HepG2 (cell line): Measurements from ENCODE around the gene PPP4R4. TPM values are rescaled to one million over a fixed set of nuclear protein-coding genes. Genes with fewer than 3 reads are reported as not detected.
"Not testable (repeated sequence)": the region's sequence is repeated elsewhere in the genome, so short reads cannot be mapped to it uniquely, and the experiment has no call there.

Experiments used
- KMT2B ChIP-seq: IDR thresholded peaks from 2 replicates; pipeline ENCODE4 v1.6.1; 2016; ENCODE audit warnings: missing genetic modification reagents, missing compliant biosample characterization
- PBX2 ChIP-seq: IDR thresholded peaks from 2 replicates; pipeline ENCODE4 v1.6.1; 2016; ENCODE audit warnings: control low read depth
- PHF20 ChIP-seq: sonication (generic); formaldehyde crosslinking; IDR thresholded peaks from 2 replicates; pipeline ENCODE4 v1.5.0; 2020; ENCODE audit warnings: mild to moderate bottlenecking, missing genetic modification reagents
- SMAD1 ChIP-seq: sonication (generic); formaldehyde crosslinking; IDR thresholded peaks from 2 replicates; pipeline ENCODE4 v1.4.0; 2020; ENCODE audit warnings: missing genetic modification reagents, low read depth, mild to moderate bottlenecking, borderline replicate concordance
- SOX6 ChIP-seq, 2 experiments: fragments of 450-650 bp in 1 of 2; sonication (generic) in 1 of 2; formaldehyde crosslinking in 1 of 2; IDR thresholded peaks; 2 replicates each; pipeline versions ENCODE4 v1.4.0 to v1.6.1; 2017 to 2020; ENCODE audit warnings: antibody characterized with exemption in 1 of 2, mild to moderate bottlenecking in 1 of 2, missing genetic modification reagents in 1 of 2
- TFE3 ChIP-seq: IDR thresholded peaks from 2 replicates; pipeline ENCODE4 v1.6.1; 2016
- THAP11 ChIP-seq: IDR thresholded peaks from 2 replicates; pipeline ENCODE4 v1.6.1; 2016; ENCODE audit warnings: missing biosample characterization, missing genetic modification reagents
- TOE1 ChIP-seq: sonication (generic); formaldehyde crosslinking; IDR thresholded peaks from 2 replicates; pipeline ENCODE4 v1.4.0; 2020; ENCODE audit warnings: mild to moderate bottlenecking, missing genetic modification reagents
- ZFP1 ChIP-seq: IDR thresholded peaks from 2 replicates; pipeline ENCODE4 v1.6.1; 2016
- ZNF275 ChIP-seq: sonication (generic); formaldehyde crosslinking; IDR thresholded peaks from 2 replicates; pipeline ENCODE4 v1.8.0; 2022; ENCODE audit warnings: missing genetic modification reagents, mild to moderate bottlenecking, inconsistent platforms, borderline replicate concordance
- ZNF709 ChIP-seq: sonication (generic); formaldehyde crosslinking; IDR thresholded peaks from 2 replicates; pipeline ENCODE4 v1.5.0; 2020; ENCODE audit warnings: mild to moderate bottlenecking, missing genetic modification reagents
- ZNF770 ChIP-seq: sonication (generic); formaldehyde crosslinking; IDR thresholded peaks from 2 replicates; pipeline ENCODE4 v1.5.0; 2020; ENCODE audit warnings: mild to moderate bottlenecking, missing genetic modification reagents
- ZNF772 ChIP-seq: sonication (generic); formaldehyde crosslinking; IDR thresholded peaks from 2 replicates; pipeline ENCODE4 v1.5.0; 2020; ENCODE audit warnings: mild to moderate bottlenecking, missing genetic modification reagents
- polyA plus RNA-seq, 8 experiments: library from polyadenylated mRNA; depleted of rRNA in 3 of 8; stranded (reverse) in 7 of 8; unstranded in 1 of 8; fragments of >200 nt; fragmentation: Illumina TruSeq in 4 of 8; extraction: Trizol in 4 of 8; gene quantifications; 2 replicates each; pipeline versions ENCODE4 v1.2.1 to v1.2.3, GENCODE V29; 2011 to 2016; ENCODE audit warnings: low read depth in 4 of 8, missing spikeins in 1 of 8, mixed read lengths in 1 of 8; ENCODE audit not compliant: insufficient read depth in 1 of 8
- total RNA-seq, 5 experiments: library from RNA; depleted of rRNA; stranded (reverse); fragments of >200 nt; fragmentation: Illumina TruSeq; extraction: Trizol; gene quantifications; 2 replicates each; pipeline ENCODE4 v1.2.3, GENCODE V29; 2016; ENCODE audit warnings: low read depth in 1 of 5
- TF ChIP-seq, protein P1 (sequence below): sonication (generic); formaldehyde crosslinking; IDR thresholded peaks from 2 replicates; pipeline ENCODE4 v1.5.1; 2020; ENCODE audit warnings: mild to moderate bottlenecking, missing genetic modification reagents, borderline replicate concordance
- TF ChIP-seq, protein P2 (sequence below): IDR thresholded peaks from 2 replicates; pipeline ENCODE4 v1.6.1; 2018; ENCODE audit warnings: missing genetic modification reagents, mild to moderate bottlenecking, missing compliant biosample characterization

The PPP4R4 gene
- total and polyA plus RNA-seq, 2 of the 13 experiments (the other 11 are each of a cell fraction or from before 2014, with no cell fraction given) = 9.5 to 19.8 TPM

DNA sequence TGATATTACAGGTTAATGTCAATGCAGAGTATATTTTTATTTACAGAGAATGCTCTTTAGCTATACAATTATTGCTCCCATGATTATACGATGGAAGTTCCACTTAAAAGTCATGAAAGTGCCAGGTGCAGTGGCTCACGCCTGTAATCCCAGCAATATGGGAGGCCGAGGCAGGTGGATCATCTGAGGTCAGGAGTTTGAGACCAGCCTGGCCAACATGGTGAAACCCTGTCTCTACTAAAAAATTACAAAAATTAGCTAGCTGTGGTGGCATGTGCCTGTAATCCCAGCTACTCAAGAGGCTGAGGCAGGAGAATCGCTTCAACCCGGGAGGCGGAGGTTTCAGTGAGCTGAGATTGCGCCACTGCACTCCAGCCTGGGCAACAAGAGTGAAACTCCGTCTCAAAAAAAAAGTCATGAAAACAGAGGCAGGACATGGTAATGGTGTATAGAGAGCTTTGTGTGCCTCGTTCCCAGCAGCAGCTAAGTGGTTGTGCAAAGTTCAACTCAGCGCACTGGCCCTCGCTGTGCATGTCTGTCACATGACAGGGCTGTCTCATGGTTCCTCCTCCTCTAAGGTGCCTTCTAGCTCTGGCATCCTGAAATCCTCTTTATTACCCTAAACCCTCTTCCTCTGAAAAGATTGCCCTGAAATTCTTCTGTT lies 102.9 kb downstream of the PPP4R4 start (continued):
- TF ChIP-seq, protein P1, sequence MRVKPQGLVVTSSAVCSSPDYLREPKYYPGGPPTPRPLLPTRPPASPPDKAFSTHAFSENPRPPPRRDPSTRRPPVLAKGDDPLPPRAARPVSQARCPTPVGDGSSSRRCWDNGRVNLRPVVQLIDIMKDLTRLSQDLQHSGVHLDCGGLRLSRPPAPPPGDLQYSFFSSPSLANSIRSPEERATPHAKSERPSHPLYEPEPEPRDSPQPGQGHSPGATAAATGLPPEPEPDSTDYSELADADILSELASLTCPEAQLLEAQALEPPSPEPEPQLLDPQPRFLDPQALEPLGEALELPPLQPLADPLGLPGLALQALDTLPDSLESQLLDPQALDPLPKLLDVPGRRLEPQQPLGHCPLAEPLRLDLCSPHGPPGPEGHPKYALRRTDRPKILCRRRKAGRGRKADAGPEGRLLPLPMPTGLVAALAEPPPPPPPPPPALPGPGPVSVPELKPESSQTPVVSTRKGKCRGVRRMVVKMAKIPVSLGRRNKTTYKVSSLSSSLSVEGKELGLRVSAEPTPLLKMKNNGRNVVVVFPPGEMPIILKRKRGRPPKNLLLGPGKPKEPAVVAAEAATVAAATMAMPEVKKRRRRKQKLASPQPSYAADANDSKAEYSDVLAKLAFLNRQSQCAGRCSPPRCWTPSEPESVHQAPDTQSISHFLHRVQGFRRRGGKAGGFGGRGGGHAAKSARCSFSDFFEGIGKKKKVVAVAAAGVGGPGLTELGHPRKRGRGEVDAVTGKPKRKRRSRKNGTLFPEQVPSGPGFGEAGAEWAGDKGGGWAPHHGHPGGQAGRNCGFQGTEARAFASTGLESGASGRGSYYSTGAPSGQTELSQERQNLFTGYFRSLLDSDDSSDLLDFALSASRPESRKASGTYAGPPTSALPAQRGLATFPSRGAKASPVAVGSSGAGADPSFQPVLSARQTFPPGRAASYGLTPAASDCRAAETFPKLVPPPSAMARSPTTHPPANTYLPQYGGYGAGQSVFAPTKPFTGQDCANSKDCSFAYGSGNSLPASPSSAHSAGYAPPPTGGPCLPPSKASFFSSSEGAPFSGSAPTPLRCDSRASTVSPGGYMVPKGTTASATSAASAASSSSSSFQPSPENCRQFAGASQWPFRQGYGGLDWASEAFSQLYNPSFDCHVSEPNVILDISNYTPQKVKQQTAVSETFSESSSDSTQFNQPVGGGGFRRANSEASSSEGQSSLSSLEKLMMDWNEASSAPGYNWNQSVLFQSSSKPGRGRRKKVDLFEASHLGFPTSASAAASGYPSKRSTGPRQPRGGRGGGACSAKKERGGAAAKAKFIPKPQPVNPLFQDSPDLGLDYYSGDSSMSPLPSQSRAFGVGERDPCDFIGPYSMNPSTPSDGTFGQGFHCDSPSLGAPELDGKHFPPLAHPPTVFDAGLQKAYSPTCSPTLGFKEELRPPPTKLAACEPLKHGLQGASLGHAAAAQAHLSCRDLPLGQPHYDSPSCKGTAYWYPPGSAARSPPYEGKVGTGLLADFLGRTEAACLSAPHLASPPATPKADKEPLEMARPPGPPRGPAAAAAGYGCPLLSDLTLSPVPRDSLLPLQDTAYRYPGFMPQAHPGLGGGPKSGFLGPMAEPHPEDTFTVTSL = peak; percentile 50; the same call in 1 of the 2 replicates
- TF ChIP-seq, protein P2, sequence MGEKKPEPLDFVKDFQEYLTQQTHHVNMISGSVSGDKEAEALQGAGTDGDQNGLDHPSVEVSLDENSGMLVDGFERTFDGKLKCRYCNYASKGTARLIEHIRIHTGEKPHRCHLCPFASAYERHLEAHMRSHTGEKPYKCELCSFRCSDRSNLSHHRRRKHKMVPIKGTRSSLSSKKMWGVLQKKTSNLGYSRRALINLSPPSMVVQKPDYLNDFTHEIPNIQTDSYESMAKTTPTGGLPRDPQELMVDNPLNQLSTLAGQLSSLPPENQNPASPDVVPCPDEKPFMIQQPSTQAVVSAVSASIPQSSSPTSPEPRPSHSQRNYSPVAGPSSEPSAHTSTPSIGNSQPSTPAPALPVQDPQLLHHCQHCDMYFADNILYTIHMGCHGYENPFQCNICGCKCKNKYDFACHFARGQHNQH = peak; percentile 89
- not testable (repeated sequence) for TF ChIP-seq SOX6 (IDR thresholded peaks at IDR 0.05)
- TF ChIP-seq SOX6 (CRISPR knock-in tag; IDR thresholded peaks at IDR 0.05) (peak; percentile 80), TFE3 (CRISPR knock-in tag) (peak; percentile 97), TOE1 (CRISPR knock-in tag) (0 out of 2 replicates have a peak, but pooled peaks have one; percentile 47), PHF20 (CRISPR knock-in tag) (peak; percentile 92), ZNF772 (CRISPR knock-in tag) (peak; percentile 76; the same call in 1 of the 2 replicates), PBX2 (CRISPR knock-in tag) (peak; percentile 22; the same call in 1 of the 2 replicates), THAP11 (CRISPR knock-in tag) (peak; percentile 74), KMT2B (CRISPR knock-in tag) (peak; percentile 84), ZFP1 (CRISPR knock-in tag) (0 out of 2 replicates have a peak, but pooled peaks have one; percentile 52), SMAD1 (peak; percentile 51; the same call in 1 of the 2 replicates), ZNF709 (CRISPR knock-in tag) (peak; percentile 67; the same call in 1 of the 2 replicates), ZNF275 (CRISPR knock-in tag) (0 out of 2 replicates have a peak, but pooled peaks have one; percentile 31), ZNF770 (CRISPR knock-in tag) (peak; percentile 92)
